Mesenchymal stem cell (in vitro differentiated cells and primary cell): Measurements from ENCODE around the gene PPP1R26.

ENCODE experiments used
- DNase-seq: peaks from one replicate; pipeline ENCODE4 v3.0.0-alpha.2; 2013
- H2AFZ ChIP-seq: one replicate; pipeline ENCODE4 v1.6.1; 2013; ENCODE audit warnings: low read depth, mild to moderate bottlenecking, control low read depth, inconsistent platforms, low read length, moderate library complexity
- H2AK5ac ChIP-seq: 2 replicates; pipeline ENCODE4 v1.6.1; 2013; ENCODE audit warnings: low read length, moderate library complexity, mild to moderate bottlenecking, inconsistent platforms; ENCODE audit not compliant: severe bottlenecking
- H2BK120ac ChIP-seq: one replicate; pipeline ENCODE4 v1.6.1; 2013; ENCODE audit warnings: low read depth, mild to moderate bottlenecking, inconsistent platforms, low read length, moderate library complexity
- H2BK12ac ChIP-seq, 2 experiments: one replicate each; pipeline ENCODE4 v1.6.1; 2013; ENCODE audit warnings: inconsistent platforms in 2 of 2, low read length in 2 of 2, mild to moderate bottlenecking in 2 of 2, moderate library complexity in 2 of 2, control low read depth in 1 of 2
- H2BK15ac ChIP-seq: one replicate; pipeline ENCODE4 v1.6.1; 2013; ENCODE audit warnings: mild to moderate bottlenecking, low read depth, inconsistent platforms; ENCODE audit not compliant: poor library complexity, severe bottlenecking
- H2BK5ac ChIP-seq: 2 replicates; pipeline ENCODE4 v1.6.1; 2013; ENCODE audit warnings: low read depth, mild to moderate bottlenecking, low read length, control low read depth, inconsistent platforms; ENCODE audit not compliant: poor library complexity, severe bottlenecking
- H3K14ac ChIP-seq, 2 experiments: one replicate each; pipeline ENCODE4 v1.6.1; 2013; ENCODE audit warnings: inconsistent platforms in 2 of 2, low read length in 2 of 2, control low read depth in 1 of 2, mild to moderate bottlenecking in 1 of 2, moderate library complexity in 1 of 2
- H3K18ac ChIP-seq, 2 experiments: one replicate each; pipeline ENCODE4 v1.6.1; 2013; ENCODE audit warnings: inconsistent platforms in 2 of 2, low read length in 2 of 2, control low read depth in 1 of 2, low read depth in 1 of 2, mild to moderate bottlenecking in 1 of 2
- H3K23ac ChIP-seq, 2 experiments: one replicate each; pipeline ENCODE4 v1.6.1; 2013; ENCODE audit warnings: inconsistent platforms in 2 of 2, low read length in 2 of 2, mild to moderate bottlenecking in 2 of 2, moderate library complexity in 2 of 2, control low read depth in 1 of 2
- H3K27ac ChIP-seq: 2 replicates; pipeline ENCODE4 v1.5.1; 2013; ENCODE audit warnings: mild to moderate bottlenecking, moderate library complexity, low read length, control low read depth, inconsistent platforms; ENCODE audit not compliant: poor library complexity, severe bottlenecking
- H3K27me3 ChIP-seq, 2 experiments: 2 replicates each; pipeline versions ENCODE4 v1.6.1 to v1.7.0; 2013; ENCODE audit warnings: low read length in 2 of 2, mild to moderate bottlenecking in 2 of 2, moderate library complexity in 2 of 2, control low read depth in 1 of 2, inconsistent platforms in 1 of 2; ENCODE audit not compliant: control insufficient read depth in 1 of 2, insufficient read depth in 1 of 2
- H3K36me3 ChIP-seq, 2 experiments: 2 replicates each; pipeline versions ENCODE4 v1.6.1 to v1.7.0; 2013; ENCODE audit warnings: low read length in 2 of 2, control low read depth in 1 of 2, inconsistent platforms in 1 of 2, low read depth in 1 of 2, mild to moderate bottlenecking in 1 of 2; ENCODE audit not compliant: insufficient read depth in 2 of 2, control insufficient read depth in 1 of 2
- H3K4ac ChIP-seq, 2 experiments: one replicate each; pipeline ENCODE4 v1.6.1; 2013; ENCODE audit warnings: inconsistent platforms in 2 of 2, low read length in 2 of 2, mild to moderate bottlenecking in 2 of 2, moderate library complexity in 2 of 2, control low read depth in 1 of 2, low read depth in 1 of 2
- H3K4me1 ChIP-seq: 2 replicates; pipeline ENCODE4 v1.6.1; 2013; ENCODE audit warnings: low read depth, low read length, control low read depth; ENCODE audit not compliant: control insufficient read depth, insufficient read depth
- H3K4me2 ChIP-seq: 2 replicates; pipeline ENCODE4 v1.6.1; 2013; ENCODE audit warnings: low read length, mild to moderate bottlenecking, inconsistent platforms; ENCODE audit not compliant: poor library complexity, severe bottlenecking
- H3K4me3 ChIP-seq, 2 experiments: 2 replicates each; pipeline versions ENCODE4 v1.5.1 to v1.7.0; 2013; ENCODE audit warnings: low read length in 2 of 2, mild to moderate bottlenecking in 2 of 2, control low read depth in 1 of 2, low read depth in 1 of 2; ENCODE audit not compliant: insufficient read depth in 1 of 2
- H3K79me1 ChIP-seq: replicated peaks from 2 replicates; pipeline ENCODE4 v1.6.1; 2013; ENCODE audit warnings: mild to moderate bottlenecking, control low read depth, low read length, inconsistent platforms; ENCODE audit not compliant: poor library complexity, severe bottlenecking
- H3K9ac ChIP-seq: 2 replicates; pipeline ENCODE4 v1.7.0; 2013; ENCODE audit warnings: mild to moderate bottlenecking, low read length, moderate library complexity
- H3K9me3 ChIP-seq: 2 replicates; pipeline ENCODE4 v1.7.0; 2013; ENCODE audit warnings: mild to moderate bottlenecking, low read length; ENCODE audit not compliant: control insufficient read depth
- H4K8ac ChIP-seq: one replicate; pipeline ENCODE4 v1.6.1; 2013; ENCODE audit warnings: inconsistent platforms, mild to moderate bottlenecking, low read length, moderate library complexity
- H4K91ac ChIP-seq: one replicate; pipeline ENCODE4 v1.6.1; 2013; ENCODE audit warnings: mild to moderate bottlenecking, low read length, inconsistent platforms
- WGBS: methylation state at CpG from one replicate; pipeline ENCODE4 v1.1.7; 2013; ENCODE audit warnings: mixed read lengths; 5-methylcytosine and 5-hydroxymethylcytosine counted together

PPP1R26 gene

DNA sequence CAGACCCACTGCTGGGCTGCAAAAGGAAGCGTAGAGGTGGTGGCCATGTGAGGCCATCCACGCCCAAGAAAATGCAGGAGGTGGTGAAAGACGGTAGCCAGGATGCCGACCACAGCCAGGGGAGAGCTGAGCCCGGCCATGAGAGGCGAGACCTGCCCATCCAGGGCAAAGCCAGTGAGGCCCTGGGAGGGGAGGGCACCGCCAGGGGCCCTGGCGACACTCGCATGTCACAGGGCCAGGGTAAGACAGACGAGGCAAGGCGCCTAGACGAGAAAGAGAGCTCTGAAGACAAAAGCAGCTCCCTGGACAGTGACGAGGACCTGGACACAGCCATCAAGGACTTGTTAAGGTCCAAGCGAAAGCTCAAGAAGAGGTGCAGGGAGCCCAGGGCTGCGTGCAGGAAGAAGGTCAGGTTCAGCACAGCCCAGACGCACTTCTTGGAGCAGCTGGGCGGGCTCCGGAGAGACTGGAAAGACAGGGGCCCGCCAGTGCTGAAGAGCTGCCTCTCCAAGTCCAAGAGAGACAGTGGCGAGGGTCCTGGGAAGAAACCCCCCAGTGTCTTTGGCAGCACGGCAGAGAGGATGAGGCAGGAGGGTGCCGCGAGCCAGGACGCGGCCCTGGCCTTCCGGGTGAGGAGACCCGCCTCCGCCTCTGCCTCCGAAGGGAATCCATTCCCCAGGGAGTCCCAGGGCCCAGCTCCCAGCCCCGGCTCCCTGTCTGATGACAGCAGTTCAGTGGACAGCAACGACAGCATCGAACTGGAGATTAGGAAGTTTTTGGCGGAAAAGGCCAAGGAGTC lies 6.9 kb downstream of the PPP1R26 start:
- Histone ChIP-seq H2BK5ac (no peak overlapping the region), H2BK15ac (no peak overlapping the region), H2BK12ac (no peak overlapping the region), H3K27ac (no peak overlapping the region), H3K4me3 (no peak overlapping the region), H3K27me3 (no peaks in the 10 kb centered on the region), H2AFZ (no peak overlapping the region), H3K14ac (no peak overlapping the region), H3K23ac (no peak overlapping the region), H3K9me3 (no peaks in the 10 kb centered on the region), H2BK120ac (no peak overlapping the region), H3K4me2 (no peak overlapping the region), H3K79me1 (peaks cover 32% of the 10 kb centered on the region), H4K8ac (no peak overlapping the region), H3K9ac (no peak overlapping the region), H4K91ac (no peak overlapping the region), H3K18ac (no peak overlapping the region), H3K4me1 (peaks cover 4% of the 10 kb centered on the region), H3K4ac (no peak overlapping the region), H3K36me3 (peaks cover 45 to 68% of the 10 kb centered on the region in 2 experiments), H2AK5ac (no peak overlapping the region)
- no peak for DNase-seq
- 97% methylated on average over 33 of the region's 33 CpGs for WGBS

DNA sequence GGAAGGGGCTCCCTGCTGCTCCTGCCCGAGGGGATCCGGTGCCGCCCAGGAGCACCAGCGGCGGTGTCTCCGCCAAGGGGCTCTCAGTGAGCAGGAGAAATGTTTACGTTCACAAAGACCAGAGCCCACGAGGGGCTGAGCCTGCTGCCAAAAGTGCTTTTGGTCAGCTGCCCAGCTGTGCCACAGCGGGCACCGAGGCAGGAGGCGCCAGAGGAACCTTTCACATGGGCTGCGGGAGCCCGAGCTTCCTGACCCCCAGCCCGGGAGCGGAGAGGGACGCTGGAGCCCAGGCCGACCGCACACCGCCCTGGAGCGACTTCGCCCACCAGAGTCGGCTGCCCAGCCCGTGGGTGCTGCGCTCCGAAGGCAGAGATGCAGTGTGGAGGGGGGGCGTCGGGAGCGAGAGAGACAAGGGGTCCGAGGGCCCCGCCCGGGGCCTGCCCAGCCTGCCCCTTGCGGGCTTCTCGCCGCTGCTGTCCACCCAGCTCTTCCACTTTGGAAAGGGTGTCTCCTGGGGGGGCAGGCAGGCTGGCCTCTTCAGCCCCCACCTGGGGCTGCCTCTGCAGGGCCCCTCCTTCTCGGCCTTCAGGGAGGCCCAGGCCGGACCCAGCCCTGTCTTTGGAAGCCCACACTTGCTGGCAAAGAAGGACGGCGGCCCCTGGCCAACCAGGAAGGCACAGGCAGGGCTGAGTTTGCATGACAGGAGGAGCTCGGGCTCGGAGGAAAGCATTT lies 7.9 kb downstream of the PPP1R26 start:
- peaks cover 4% of the 10 kb centered on the region for H3K4me1 ChIP-seq
- no peak overlapping the region for H3K18ac ChIP-seq
- no peaks in the 10 kb centered on the region for H3K27me3 ChIP-seq
- DNase-seq: no peak
- no peaks in the 10 kb centered on the region for H3K9me3 ChIP-seq
- peaks cover 45 to 68% of the 10 kb centered on the region in 2 experiments for H3K36me3 ChIP-seq
- no peak overlapping the region for H2AK5ac ChIP-seq
- 98% methylated on average over 37 of the region's 40 CpGs for WGBS
- H3K4ac ChIP-seq: no peak overlapping the region
- no peak overlapping the region for H4K91ac ChIP-seq
- no peak overlapping the region for H2BK12ac ChIP-seq
- H2AFZ ChIP-seq: no peak overlapping the region
- no peak overlapping the region for H2BK5ac ChIP-seq
- H3K9ac ChIP-seq: no peak overlapping the region
- no peak overlapping the region for H2BK15ac ChIP-seq
- H3K4me3 ChIP-seq: no peak overlapping the region
- H3K4me2 ChIP-seq: no peak overlapping the region
- H3K79me1 ChIP-seq: peaks cover 27% of the 10 kb centered on the region
- H3K14ac ChIP-seq: no peak overlapping the region
- H2BK120ac ChIP-seq: no peak overlapping the region
- H3K23ac ChIP-seq: no peak overlapping the region
- H4K8ac ChIP-seq: no peak overlapping the region
- H3K27ac ChIP-seq: no peak overlapping the region

DNA sequence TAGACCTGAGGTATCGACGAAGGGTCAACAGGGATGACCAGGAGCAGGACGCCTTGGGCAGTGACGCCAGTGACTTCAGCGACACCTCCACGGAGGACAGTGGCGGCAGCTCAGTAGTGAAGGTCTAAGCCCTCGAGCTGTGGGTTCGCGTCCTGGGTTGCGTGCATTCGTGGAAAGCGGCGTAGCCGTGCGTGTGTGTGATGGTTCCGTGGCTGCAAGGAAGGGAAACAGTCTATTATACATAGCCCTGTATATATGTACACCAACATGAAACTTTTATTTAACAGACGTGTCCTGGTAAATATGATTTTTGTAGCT lies 8.4 kb downstream of the PPP1R26 start:
- H3K9ac ChIP-seq: no peak overlapping the region
- no peak overlapping the region for H3K18ac ChIP-seq
- no peak overlapping the region for H3K4me3 ChIP-seq
- H2BK120ac ChIP-seq: no peak overlapping the region
- no peak overlapping the region for H3K27ac ChIP-seq
- H3K79me1 ChIP-seq: peaks cover 26% of the 10 kb centered on the region
- H3K9me3 ChIP-seq: no peaks in the 10 kb centered on the region
- no peak overlapping the region for H2BK12ac ChIP-seq
- peaks cover 45 to 68% of the 10 kb centered on the region in 2 experiments for H3K36me3 ChIP-seq
- DNase-seq: no peak
- no peak overlapping the region for H4K8ac ChIP-seq
- no peak overlapping the region for H2AK5ac ChIP-seq
- 93% methylated on average over 10 of the region's 18 CpGs for WGBS
- H3K4ac ChIP-seq: no peak overlapping the region
- no peak overlapping the region for H3K23ac ChIP-seq
- H2BK15ac ChIP-seq: no peak overlapping the region
- H2AFZ ChIP-seq: no peak overlapping the region
- no peak overlapping the region for H2BK5ac ChIP-seq
- no peak overlapping the region for H4K91ac ChIP-seq
- no peak overlapping the region for H3K14ac ChIP-seq
- no peaks in the 10 kb centered on the region for H3K27me3 ChIP-seq
- H3K4me1 ChIP-seq: peaks cover 4% of the 10 kb centered on the region
- no peak overlapping the region for H3K4me2 ChIP-seq

DNA sequence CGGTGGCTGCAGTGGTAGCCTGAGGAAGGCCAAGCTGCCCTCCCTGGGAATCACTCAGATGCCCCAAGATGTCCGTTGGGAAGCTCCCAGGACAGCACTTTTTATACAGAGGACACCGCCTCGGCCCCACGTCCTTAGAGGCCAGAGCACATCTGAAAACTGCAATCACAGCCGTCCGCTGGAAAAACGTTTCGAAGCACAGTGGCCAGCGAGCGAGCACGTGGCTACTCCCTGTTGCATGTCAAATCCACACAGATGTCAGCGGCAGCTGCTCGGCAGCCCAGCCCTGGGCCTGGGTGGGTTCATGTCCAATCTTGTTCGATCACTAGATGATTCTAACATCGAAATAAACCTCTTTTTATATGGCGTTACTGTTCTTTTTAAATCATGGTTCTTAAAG lies 8.9 kb downstream of the PPP1R26 start:
- Histone ChIP-seq H2AFZ (no peak overlapping the region), H3K27ac (no peak overlapping the region), H3K23ac (no peak overlapping the region), H3K9ac (no peak overlapping the region), H2BK120ac (no peak overlapping the region), H2BK15ac (no peak overlapping the region), H3K4me1 (peaks cover 4% of the 10 kb centered on the region), H2AK5ac (no peak overlapping the region), H2BK12ac (no peak overlapping the region), H3K9me3 (no peaks in the 10 kb centered on the region), H3K4ac (no peak overlapping the region), H4K91ac (no peak overlapping the region), H2BK5ac (no peak overlapping the region), H4K8ac (no peak overlapping the region), H3K4me2 (no peak overlapping the region), H3K4me3 (no peak overlapping the region), H3K79me1 (peaks cover 22% of the 10 kb centered on the region), H3K36me3 (peaks cover 41 to 64% of the 10 kb centered on the region in 2 experiments), H3K18ac (no peak overlapping the region), H3K27me3 (no peaks in the 10 kb centered on the region), H3K14ac (no peak overlapping the region)
- 93% methylated on average over 17 of the region's 17 CpGs for WGBS
- DNase-seq: no peak
